ENCODE results near the gene GPC3.

GRCh38 chrX:133638285-133638684 lies 347.1 kb downstream of the GPC3 start:
- TF ChIP-seq POLR2A (IDR thresholded peaks at IDR 0.05) = no peak
- no peak for TF ChIP-seq CTCF (IDR thresholded peaks at IDR 0.05 in 4 of 5, conservative IDR thresholded peaks at IDR 0.05 in 1 of 5)
